ENCODE results near the gene COASY. TPM values are rescaled to one million over a fixed set of nuclear protein-coding genes. Genes with fewer than 3 reads are reported as not detected.

The COASY gene
- total and polyA plus RNA-seq, 2 experiments from 2014 or later, result 60.1 to 72.1 TPM

DNA sequence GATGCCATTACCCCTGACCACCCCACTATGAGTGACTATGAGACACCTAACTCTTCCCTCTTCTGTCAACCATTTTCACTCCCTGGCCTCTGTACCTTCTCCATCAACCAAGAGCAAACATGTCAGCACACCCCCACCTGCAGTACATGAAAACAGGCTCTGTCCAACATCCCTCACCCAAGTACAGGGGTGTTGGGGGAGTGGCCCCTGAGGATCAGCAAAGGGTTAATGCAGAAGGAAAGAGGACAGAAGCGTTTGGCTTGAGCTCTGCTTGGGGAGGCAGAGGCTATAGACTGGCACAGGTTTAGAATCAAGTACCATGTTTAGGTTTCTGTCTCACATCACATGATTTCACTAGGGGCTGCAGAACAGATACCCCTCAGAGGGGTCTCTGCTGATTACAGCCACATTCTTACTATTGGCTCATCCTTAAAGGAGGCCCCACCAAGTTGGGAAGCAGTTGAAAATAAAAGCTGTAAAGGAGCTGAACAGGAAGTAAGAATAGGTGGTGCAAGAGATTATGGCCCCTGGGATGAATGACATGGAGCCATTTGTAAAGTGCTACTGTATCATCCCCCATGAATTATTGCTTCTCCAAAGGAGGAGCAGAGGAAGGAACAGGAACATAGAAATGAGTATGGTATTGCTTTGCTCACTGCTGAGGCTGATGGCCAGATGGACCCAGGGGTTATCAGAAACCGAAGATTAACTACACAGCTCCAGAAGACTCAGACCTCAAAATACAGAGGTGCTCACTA, 18.0 kb downstream of the COASY start:
- peaks cover 58% of the 10 kb centered on the region for H3K36me3 Mint-ChIP-seq (ENCODE audit: low read depth)
- Histone ChIP-seq H3K27me3 (ENCODE audit: insufficient read depth) (no peaks in the 10 kb centered on the region), H3K4me1 (ENCODE audit: insufficient read depth) (peaks cover 8% of the 10 kb centered on the region), H2AFZ (no peak overlapping the region), H3K4me3 (no peak overlapping the region), H3K27ac (ENCODE audit: low read depth) (no peak overlapping the region), H4K20me1 (replicated peaks; ENCODE audit: insufficient read depth) (0 out of 2 replicates have a peak, but pooled peaks cover 10% of the 10 kb centered on the region), H3K36me3 (ENCODE audit: insufficient read depth) (peaks cover 16% of the 10 kb centered on the region), H3K4me2 (no peak overlapping the region), H3K9me2 (ENCODE audit: insufficient read depth) (no peaks in the 10 kb centered on the region), H3K79me2 (replicated peaks; ENCODE audit: insufficient read depth) (peaks cover 17% of the 10 kb centered on the region), H3F3A (replicated peaks; ENCODE audit: low read depth) (peaks cover 21% of the 10 kb centered on the region)
- H3K27ac Mint-ChIP-seq, result peak overlapping the region; percentile 33; the same call in 1 of the 2 replicates
- ATAC-seq (no peak), DNase-seq (ENCODE audit: low spot score) (no peak)
- no peak for TF ChIP-seq CREB1 (CRISPR knock-in tag; IDR thresholded peaks at IDR 0.05; ENCODE audit: low read depth)
- TF ChIP-seq, protein P1, sequence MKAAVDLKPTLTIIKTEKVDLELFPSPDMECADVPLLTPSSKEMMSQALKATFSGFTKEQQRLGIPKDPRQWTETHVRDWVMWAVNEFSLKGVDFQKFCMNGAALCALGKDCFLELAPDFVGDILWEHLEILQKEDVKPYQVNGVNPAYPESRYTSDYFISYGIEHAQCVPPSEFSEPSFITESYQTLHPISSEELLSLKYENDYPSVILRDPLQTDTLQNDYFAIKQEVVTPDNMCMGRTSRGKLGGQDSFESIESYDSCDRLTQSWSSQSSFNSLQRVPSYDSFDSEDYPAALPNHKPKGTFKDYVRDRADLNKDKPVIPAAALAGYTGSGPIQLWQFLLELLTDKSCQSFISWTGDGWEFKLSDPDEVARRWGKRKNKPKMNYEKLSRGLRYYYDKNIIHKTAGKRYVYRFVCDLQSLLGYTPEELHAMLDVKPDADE (IDR thresholded peaks at IDR 0.05), result no peak
- TF ChIP-seq, protein P2, sequence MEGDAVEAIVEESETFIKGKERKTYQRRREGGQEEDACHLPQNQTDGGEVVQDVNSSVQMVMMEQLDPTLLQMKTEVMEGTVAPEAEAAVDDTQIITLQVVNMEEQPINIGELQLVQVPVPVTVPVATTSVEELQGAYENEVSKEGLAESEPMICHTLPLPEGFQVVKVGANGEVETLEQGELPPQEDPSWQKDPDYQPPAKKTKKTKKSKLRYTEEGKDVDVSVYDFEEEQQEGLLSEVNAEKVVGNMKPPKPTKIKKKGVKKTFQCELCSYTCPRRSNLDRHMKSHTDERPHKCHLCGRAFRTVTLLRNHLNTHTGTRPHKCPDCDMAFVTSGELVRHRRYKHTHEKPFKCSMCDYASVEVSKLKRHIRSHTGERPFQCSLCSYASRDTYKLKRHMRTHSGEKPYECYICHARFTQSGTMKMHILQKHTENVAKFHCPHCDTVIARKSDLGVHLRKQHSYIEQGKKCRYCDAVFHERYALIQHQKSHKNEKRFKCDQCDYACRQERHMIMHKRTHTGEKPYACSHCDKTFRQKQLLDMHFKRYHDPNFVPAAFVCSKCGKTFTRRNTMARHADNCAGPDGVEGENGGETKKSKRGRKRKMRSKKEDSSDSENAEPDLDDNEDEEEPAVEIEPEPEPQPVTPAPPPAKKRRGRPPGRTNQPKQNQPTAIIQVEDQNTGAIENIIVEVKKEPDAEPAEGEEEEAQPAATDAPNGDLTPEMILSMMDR (conservative IDR thresholded peaks at IDR 0.05; ENCODE audit: low read depth in 2 of 2), result no peak
- TF ChIP-seq EZH2 (IDR thresholded peaks at IDR 0.05; ENCODE audit: low read depth, unreplicated experiment), result no peak
- no peak for TF ChIP-seq POLR2AphosphoS5 (IDR thresholded peaks at IDR 0.05; ENCODE audit: low read depth)
- TF ChIP-seq STAT1 (IDR thresholded peaks at IDR 0.05; ENCODE audit: unreplicated experiment), result no peak
- no peak for TF ChIP-seq ZNF114 (CRISPR knock-in tag; IDR thresholded peaks at IDR 0.05)
- TF ChIP-seq ZNF331 (CRISPR knock-in tag; IDR thresholded peaks at IDR 0.05; ENCODE audit: low read depth), result no peak
- H3K9me3 Mint-ChIP-seq, result no peaks in the 10 kb centered on the region
- peaks cover 14% of the 10 kb centered on the region for H3K27me3 Mint-ChIP-seq (ENCODE audit: insufficient read depth, low read depth, poor library complexity)
- peak overlapping the region; percentile 26; the same call in 1 of the 3 replicates for H3K4me3 Mint-ChIP-seq
- peaks cover 21% of the 10 kb centered on the region for H3K4me1 Mint-ChIP-seq

DNA sequence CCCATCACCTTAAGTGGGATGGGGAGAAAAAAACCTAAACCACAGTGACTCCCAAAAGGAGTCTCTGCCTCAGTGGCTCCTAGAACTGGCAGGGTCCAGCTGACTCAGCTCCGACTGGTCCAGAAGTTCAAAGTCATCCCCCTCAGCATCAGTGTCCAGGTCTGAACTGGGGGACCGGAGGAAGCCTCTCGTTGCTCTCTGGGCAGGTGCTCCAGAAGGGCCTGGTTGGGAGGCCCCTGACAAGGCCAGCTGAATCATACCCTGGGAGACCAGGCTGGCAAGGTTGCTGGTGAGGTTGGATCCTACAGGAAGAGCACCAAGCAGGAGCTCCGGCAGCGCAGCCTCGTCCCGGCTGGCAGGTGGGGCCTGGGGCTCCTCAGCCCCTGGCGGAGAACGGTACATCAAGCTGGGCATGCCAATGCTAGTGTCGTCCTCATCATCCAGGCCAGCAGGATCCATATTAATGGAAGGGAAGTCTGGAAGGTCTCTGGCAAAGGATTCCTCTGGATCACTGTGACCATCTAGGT, 19.9 kb downstream of the COASY start:
- H3K9me2 ChIP-seq (ENCODE audit: insufficient read depth), result no peaks in the 10 kb centered on the region
- H3K27ac ChIP-seq (ENCODE audit: low read depth), result no peak overlapping the region
- H3K4me1 ChIP-seq (ENCODE audit: insufficient read depth), result peaks cover 2% of the 10 kb centered on the region
- no peak for TF ChIP-seq JUNB (IDR thresholded peaks at IDR 0.05; ENCODE audit: unreplicated experiment)
- no peak for TF ChIP-seq EZH2 (IDR thresholded peaks at IDR 0.05; ENCODE audit: low read depth, unreplicated experiment)
- H3K27me3 Mint-ChIP-seq (ENCODE audit: insufficient read depth, low read depth, poor library complexity), result peaks cover 14% of the 10 kb centered on the region
- peaks cover 9% of the 10 kb centered on the region; the same call in 2 of the 3 replicates for H3K4me1 Mint-ChIP-seq
- peaks cover 48% of the 10 kb centered on the region for H3K36me3 Mint-ChIP-seq (ENCODE audit: low read depth)
- no peak overlapping the region for H3K4me2 ChIP-seq
- no peaks in the 10 kb centered on the region for H3K9me3 Mint-ChIP-seq
- no peak overlapping the region for H3K27ac Mint-ChIP-seq
- H3F3A ChIP-seq (replicated peaks; ENCODE audit: low read depth), result peaks cover 12% of the 10 kb centered on the region; the same call in 1 of the 2 replicates
- H3K4me3 Mint-ChIP-seq, result no peak overlapping the region
- H3K79me2 ChIP-seq (replicated peaks; ENCODE audit: insufficient read depth), result peaks cover 2% of the 10 kb centered on the region
- H2AFZ ChIP-seq, result no peak overlapping the region
- DNase-seq (ENCODE audit: low spot score) (no peak), ATAC-seq (no peak)
- H3K36me3 ChIP-seq (ENCODE audit: insufficient read depth), result peaks cover 22% of the 10 kb centered on the region
- no peaks in the 10 kb centered on the region for H3K27me3 ChIP-seq (ENCODE audit: insufficient read depth)
- no peak overlapping the region for H3K4me3 ChIP-seq
- 0 out of 2 replicates have a peak, but pooled peaks cover 6% of the 10 kb centered on the region for H4K20me1 ChIP-seq (replicated peaks; ENCODE audit: insufficient read depth)

Data from GM23338 (cell line).